Activated CD4-positive, alpha-beta memory T cell treated with anti-CD3 and anti-CD28 coated beads for 36 hours (primary cell): ENCODE data around the gene KCTD17. TPM values are rescaled to one million over a fixed set of nuclear protein-coding genes. Genes with fewer than 3 reads are reported as not detected.
A peak's percentile ranks its signal among the peaks of the same experiment; 100 is the strongest.

ENCODE experiments used
- CTCF ChIA-PET: fragments of 350-600 bp; sonication (Branson Sonifier 250); formaldehyde crosslinking; loops from one replicate; lab custom pipeline; 2021; ENCODE audit warnings: antibody characterized with exemption, inconsistent platforms; lab: Charles Lee
- POLR2A ChIA-PET: fragments of 350-600 bp; sonication (Branson Sonifier 250); formaldehyde crosslinking; loops from one replicate; lab custom pipeline; 2021; ENCODE audit warnings: antibody characterized with exemption; lab: Charles Lee
- DNase-seq: peaks from one replicate; pipeline ENCODE4 v3.0.0-alpha.2; 2020
- H3K27ac Mint-ChIP-seq: one replicate; pipeline ENCODE4 v1.8.0; 2021; ENCODE audit warnings: mixed read lengths
- H3K27me3 Mint-ChIP-seq: one replicate; pipeline ENCODE4 v1.8.0; 2021; ENCODE audit warnings: mixed read lengths
- H3K36me3 Mint-ChIP-seq: one replicate; pipeline ENCODE4 v1.8.0; 2021; ENCODE audit warnings: mixed read lengths
- H3K4me1 Mint-ChIP-seq: one replicate; pipeline ENCODE4 v1.8.0; 2021; ENCODE audit warnings: low read depth, mixed read lengths
- H3K4me3 Mint-ChIP-seq: one replicate; pipeline ENCODE4 v1.8.0; 2021; ENCODE audit warnings: mild to moderate bottlenecking, mixed read lengths
- H3K9me3 Mint-ChIP-seq: one replicate; pipeline ENCODE4 v1.8.0; 2021; ENCODE audit warnings: mixed read lengths
- intact Hi-C: fragments of 100-400 bp; cut with micrococcal nuclease; formaldehyde crosslinking; loops from one replicate; pipeline ENCODE4 v1.15.1; 2023
- total RNA-seq, 2 experiments: library from RNA; stranded (reverse); gene quantifications; one replicate each; pipeline ENCODE4 v1.2.3, GENCODE V29; 2021

The KCTD17 gene
- total RNA-seq, 2 experiments from 2014 or later, result 46.0 to 47.3 TPM

GRCh38 chr22:37032134-37032534 lies 19.4 kb upstream of the KCTD17 start:
- Mint-ChIP-seq H3K4me3 (no peak overlapping the region), H3K27me3 (peaks cover 5% of the 10 kb centered on the region), H3K4me1 (no peaks in the 10 kb centered on the region), H3K36me3 (no peaks in the 10 kb centered on the region), H3K9me3 (no peaks in the 10 kb centered on the region), H3K27ac (no peak overlapping the region)
- POLR2A ChIA-PET, result no interaction called here
- CTCF ChIA-PET, result interaction anchor here (1.2 to 1.5 kb wide), 2 partner anchors 10 to 19 kb away, joined by 4 read pairs; no protein-coding TSS in a partner anchor
- intact Hi-C loops, result no loop called here
- DNase-seq, result no peak

DNA sequence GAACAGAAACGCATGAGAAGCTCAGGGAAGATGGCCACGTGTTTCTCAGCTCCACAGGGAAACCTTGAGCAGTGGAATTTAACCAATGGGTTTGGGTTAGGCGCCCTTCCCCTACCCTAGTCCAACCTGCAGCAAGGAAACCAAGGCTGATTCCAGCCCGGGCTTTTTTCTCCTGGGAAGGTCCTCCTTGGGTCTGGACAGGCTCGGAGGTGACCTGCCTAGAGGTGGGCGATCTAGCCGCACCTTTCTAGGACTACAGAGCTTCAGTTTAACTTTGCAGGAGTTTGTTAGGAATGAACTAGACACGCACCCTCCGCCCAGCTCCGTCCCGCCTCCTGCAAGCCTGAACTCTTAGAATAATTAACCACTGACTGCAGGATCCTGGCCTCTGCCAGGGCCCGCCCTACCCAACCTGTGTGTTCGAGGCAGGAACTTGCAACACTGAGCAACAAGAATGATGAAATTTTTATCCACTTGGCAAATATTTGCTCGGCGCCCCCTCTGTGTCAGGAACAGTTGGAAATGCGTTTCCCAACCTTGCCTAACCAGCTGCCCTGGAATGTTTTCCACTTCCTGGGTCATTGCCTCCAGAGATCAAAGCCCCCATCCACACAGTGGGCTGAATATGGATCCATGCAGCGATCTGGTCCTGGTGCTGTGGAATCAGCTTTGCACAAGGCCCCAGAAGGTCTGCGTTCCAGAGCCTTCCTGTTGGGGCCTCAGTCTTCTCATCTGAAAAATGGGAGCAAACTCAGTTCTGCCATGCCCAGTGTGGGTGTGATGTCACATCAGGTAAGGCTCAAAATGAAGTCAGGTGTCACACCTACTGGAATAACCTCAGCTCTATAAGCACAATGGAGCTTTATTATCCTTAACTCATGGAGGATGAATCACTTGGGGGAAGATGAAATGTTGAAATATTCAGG lies 18.7 kb upstream of the KCTD17 start:
- H3K4me1 Mint-ChIP-seq, result no peaks in the 10 kb centered on the region
- H3K27ac Mint-ChIP-seq, result no peak overlapping the region
- H3K9me3 Mint-ChIP-seq, result no peaks in the 10 kb centered on the region
- no peak overlapping the region for H3K4me3 Mint-ChIP-seq
- H3K27me3 Mint-ChIP-seq, result peaks cover 5% of the 10 kb centered on the region
- intact Hi-C loops, result no loop called here
- POLR2A ChIA-PET, result no interaction called here
- no peak for DNase-seq
- H3K36me3 Mint-ChIP-seq, result no peaks in the 10 kb centered on the region
- CTCF ChIA-PET, result interaction anchor here (1.0 to 1.5 kb wide), 3 partner anchors 11 to 18 kb away, joined by 4 read pairs; partner anchors contain the start of gene TST

DNA sequence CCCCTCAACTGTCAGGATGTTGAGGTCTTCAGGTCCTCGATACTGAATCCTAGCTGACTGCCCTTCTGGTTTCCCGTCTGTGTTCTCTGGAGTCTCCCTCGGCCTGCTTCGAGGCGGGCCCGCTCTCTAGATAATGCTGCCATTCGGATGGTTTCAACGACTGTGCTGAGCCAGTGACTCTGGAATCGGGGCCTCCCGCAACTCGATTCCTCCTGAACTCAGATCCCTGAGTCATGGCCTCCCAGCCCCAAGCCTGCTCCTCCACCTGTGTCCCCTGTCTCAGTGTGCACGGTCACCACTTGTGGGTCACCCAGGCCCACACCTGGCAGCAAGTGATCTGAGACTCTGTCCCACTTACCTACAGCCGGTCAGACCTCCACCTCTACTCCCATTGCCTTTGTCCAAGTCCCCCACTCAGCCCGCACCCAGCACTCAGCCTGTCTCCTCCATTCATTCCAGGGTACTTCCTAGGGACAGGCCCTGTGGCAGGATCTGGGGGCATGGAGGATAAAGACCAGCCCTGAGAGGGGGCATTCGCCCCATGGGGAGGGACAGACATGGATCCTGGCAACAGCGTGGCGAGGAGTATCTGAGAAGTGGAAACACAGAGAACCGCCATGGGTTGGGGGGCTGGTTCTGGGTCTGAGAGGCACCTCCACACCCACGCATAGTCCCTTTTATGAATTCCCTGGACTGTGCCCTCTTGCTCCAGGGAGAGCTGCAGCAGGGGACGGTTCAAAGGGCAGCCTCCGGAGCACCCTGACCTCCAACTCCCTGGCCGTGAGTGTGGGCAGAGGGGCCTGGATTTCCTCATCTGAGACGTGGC lies 17.7 kb upstream of the KCTD17 start:
- ChIA-PET CTCF (interaction anchor here (1.0 kb wide), 1 partner anchor 15 kb away, joined by 4 read pairs; the partner anchor contains the start of gene TST), POLR2A (no interaction called here)
- intact Hi-C loops, result no loop called here
- no peaks in the 10 kb centered on the region for H3K9me3 Mint-ChIP-seq
- peaks cover 5% of the 10 kb centered on the region for H3K27me3 Mint-ChIP-seq
- no peak overlapping the region for H3K27ac Mint-ChIP-seq
- no peak overlapping the region for H3K4me3 Mint-ChIP-seq
- no peak for DNase-seq
- no peaks in the 10 kb centered on the region for H3K4me1 Mint-ChIP-seq
- H3K36me3 Mint-ChIP-seq, result no peaks in the 10 kb centered on the region

DNA sequence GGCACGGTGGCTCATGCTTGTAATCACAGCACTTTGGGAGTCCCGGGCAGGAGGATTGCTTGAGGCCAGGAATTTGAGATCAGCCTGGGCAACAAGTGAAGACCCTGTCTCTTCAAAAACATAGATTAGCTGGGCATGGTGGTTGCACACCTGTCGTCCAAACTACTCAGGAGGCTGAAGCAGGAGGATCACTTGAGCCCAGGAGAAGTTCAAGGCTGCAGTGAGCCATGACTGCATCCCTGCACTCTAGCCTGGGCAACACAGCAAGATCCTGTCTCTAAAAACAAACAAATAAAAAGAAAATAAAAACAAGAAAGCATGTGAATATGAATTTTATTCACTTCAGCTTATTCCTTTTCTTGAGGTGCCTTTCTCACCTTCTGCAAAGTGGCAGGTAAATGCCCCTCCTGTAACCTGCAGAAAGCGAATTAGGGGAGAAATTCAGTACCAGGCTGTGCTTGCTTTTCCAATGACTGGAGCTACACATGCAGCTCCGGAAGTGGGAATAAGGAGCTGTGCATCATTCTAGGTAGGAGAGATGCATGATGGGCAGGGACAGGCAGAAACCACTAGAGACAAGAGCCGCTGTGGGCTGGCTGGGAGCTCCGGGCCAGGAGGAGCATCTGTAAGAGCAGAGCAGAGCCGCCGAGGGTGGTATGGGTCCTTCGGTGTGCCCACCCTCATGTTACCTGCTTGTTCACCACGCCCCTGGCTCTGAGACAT lies 14.7 kb upstream of the KCTD17 start:
- no peaks in the 10 kb centered on the region for H3K9me3 Mint-ChIP-seq
- CTCF ChIA-PET, result interaction anchor here (0.6 to 1.7 kb wide), 3 partner anchors 8 to 297 kb away, joined by 3 to 5 read pairs (median 3); no protein-coding TSS in a partner anchor
- peaks cover 5% of the 10 kb centered on the region for H3K27me3 Mint-ChIP-seq
- H3K4me3 Mint-ChIP-seq, result no peak overlapping the region
- no peak for DNase-seq
- POLR2A ChIA-PET, result no interaction called here
- H3K4me1 Mint-ChIP-seq, result peaks cover 10% of the 10 kb centered on the region
- H3K36me3 Mint-ChIP-seq, result no peaks in the 10 kb centered on the region
- no peak overlapping the region for H3K27ac Mint-ChIP-seq
- intact Hi-C loops, result no loop called here

GRCh38 chr22:37037669-37038068 lies 13.9 kb upstream of the KCTD17 start:
- no peak overlapping the region for H3K27ac Mint-ChIP-seq
- peaks cover 10% of the 10 kb centered on the region for H3K4me1 Mint-ChIP-seq
- peaks cover 5% of the 10 kb centered on the region for H3K27me3 Mint-ChIP-seq
- CTCF ChIA-PET, result no interaction called here
- H3K9me3 Mint-ChIP-seq, result no peaks in the 10 kb centered on the region
- intact Hi-C loops, result no loop called here
- H3K4me3 Mint-ChIP-seq, result no peak overlapping the region
- H3K36me3 Mint-ChIP-seq, result no peaks in the 10 kb centered on the region
- POLR2A ChIA-PET, result no interaction called here
- no peak for DNase-seq

- H3K9me3 Mint-ChIP-seq, result no peaks in the 10 kb centered on the region
- CTCF ChIA-PET, result interaction anchor here (1.0 to 1.3 kb wide), 2 partner anchors 16 to 17 kb away, joined by 3 read pairs; no protein-coding TSS in a partner anchor
- no peak overlapping the region for H3K27ac Mint-ChIP-seq
- POLR2A ChIA-PET, result no interaction called here
- H3K36me3 Mint-ChIP-seq, result no peaks in the 10 kb centered on the region
- peaks cover 5% of the 10 kb centered on the region for H3K27me3 Mint-ChIP-seq
- no peak for DNase-seq
- H3K4me3 Mint-ChIP-seq, result no peak overlapping the region
- intact Hi-C loops, result no loop called here
- H3K4me1 Mint-ChIP-seq, result peaks cover 10% of the 10 kb centered on the region
These were observed 12.1 kb upstream of the KCTD17 start for GRCh38 chr22:37039466-37039865.

- Mint-ChIP-seq H3K9me3 (no peaks in the 10 kb centered on the region), H3K27me3 (no peaks in the 10 kb centered on the region), H3K4me3 (no peak overlapping the region), H3K36me3 (no peaks in the 10 kb centered on the region), H3K4me1 (peaks cover 25% of the 10 kb centered on the region), H3K27ac (no peak overlapping the region)
- DNase-seq, result no peak
- CTCF ChIA-PET, result interaction anchor here (0.6 to 4.4 kb wide), 15 partner anchors 8 to 496 kb away, joined by 3 to 55 read pairs (median 3); partner anchors contain the start of genes KCTD17 and TST
- POLR2A ChIA-PET, result no interaction called here
- intact Hi-C loops, result loop anchor here (10.0 kb wide), 1 partner anchor 259 kb away; no protein-coding TSS in a partner anchor
These were observed 8.2 kb upstream of the KCTD17 start for GRCh38 chr22:37043209-37043827.

GRCh38 chr22:37043828-37044538 lies 7.6 kb upstream of the KCTD17 start:
- CTCF ChIA-PET, result interaction anchor here (0.6 to 4.4 kb wide), 31 partner anchors 8 to 496 kb away, joined by 3 to 55 read pairs (median 4); partner anchors contain the start of genes IFT27, IL2RB, KCTD17 and MPST
- intact Hi-C loops, result loop anchor here (1.0 to 10.0 kb wide), 3 partner anchors 21 to 259 kb away; no protein-coding TSS in a partner anchor
- Mint-ChIP-seq H3K4me1 (peaks cover 25% of the 10 kb centered on the region), H3K27ac (no peak overlapping the region), H3K9me3 (no peaks in the 10 kb centered on the region), H3K27me3 (no peaks in the 10 kb centered on the region), H3K36me3 (no peaks in the 10 kb centered on the region), H3K4me3 (no peak overlapping the region)
- peak; percentile 75 for DNase-seq
- POLR2A ChIA-PET, result no interaction called here

DNA sequence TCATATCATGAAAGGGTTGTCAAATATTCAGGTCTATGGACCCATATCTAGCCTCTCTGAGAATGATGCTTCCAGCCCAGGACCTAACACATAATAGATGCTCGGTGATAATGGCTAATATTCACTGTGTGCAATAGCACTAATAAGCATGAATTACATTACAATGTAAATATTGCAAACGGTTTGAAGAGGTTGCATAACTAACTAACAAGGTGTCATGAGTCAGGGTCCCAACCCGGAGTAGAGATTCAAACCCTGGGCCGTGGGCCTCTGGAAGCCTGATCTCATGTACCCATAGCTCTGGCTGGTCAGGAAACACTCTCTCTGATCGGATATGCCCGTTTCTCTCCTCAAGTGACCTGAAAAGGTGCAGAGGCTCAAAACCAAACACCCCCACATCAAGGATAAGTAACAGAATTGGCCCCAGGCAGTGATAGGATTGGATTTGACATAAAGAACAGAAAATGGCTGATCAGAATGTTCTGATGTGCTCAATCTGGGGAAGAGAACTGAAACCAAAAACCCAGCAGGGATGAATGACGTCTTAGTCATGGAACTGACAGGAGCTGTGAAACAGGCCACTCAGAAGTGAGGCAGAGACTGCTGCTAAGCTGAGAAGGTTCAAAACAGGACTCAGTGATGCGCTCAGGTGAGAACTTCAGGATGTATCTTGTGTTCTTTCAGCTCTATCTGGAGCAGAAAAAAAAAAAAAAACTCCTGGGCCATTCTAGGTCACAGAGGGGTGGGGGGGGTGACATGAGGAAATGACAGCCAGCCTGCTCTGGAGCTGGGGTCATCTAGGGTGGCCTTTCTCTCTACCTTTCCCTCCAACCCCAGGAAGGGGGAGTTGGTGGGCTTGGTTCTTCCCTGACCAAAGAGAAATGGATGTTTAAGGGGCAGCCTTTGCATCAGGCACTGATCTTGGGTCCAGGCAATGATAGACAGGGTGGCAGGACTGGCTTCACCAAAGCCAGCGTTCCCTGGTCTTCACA lies 6.6 kb upstream of the KCTD17 start:
- no peak overlapping the region for H3K4me3 Mint-ChIP-seq
- POLR2A ChIA-PET, result interaction anchor here (1.0 kb wide), 1 partner anchor 77 kb away, joined by 3 read pairs; no protein-coding TSS in a partner anchor
- intact Hi-C loops, result loop anchor here (1.0 to 10.0 kb wide), 3 partner anchors 22 to 260 kb away; no protein-coding TSS in a partner anchor

More for the DNA sequence above, 6.6 kb upstream of the KCTD17 start:
- Mint-ChIP-seq H3K27me3 (no peaks in the 10 kb centered on the region), H3K4me1 (peaks cover 25% of the 10 kb centered on the region), H3K9me3 (no peaks in the 10 kb centered on the region), H3K36me3 (no peaks in the 10 kb centered on the region), H3K27ac (peak overlapping the region; percentile 35)
- DNase-seq, result peak; percentile 55
- CTCF ChIA-PET, result interaction anchor here (0.5 to 4.4 kb wide), 34 partner anchors 8 to 497 kb away, joined by 3 to 55 read pairs (median 4); partner anchors contain the start of genes IFT27, IL2RB, MPST and RAC2
